ENCODE data around the gene COMMD2.

Gene COMMD2

DNA sequence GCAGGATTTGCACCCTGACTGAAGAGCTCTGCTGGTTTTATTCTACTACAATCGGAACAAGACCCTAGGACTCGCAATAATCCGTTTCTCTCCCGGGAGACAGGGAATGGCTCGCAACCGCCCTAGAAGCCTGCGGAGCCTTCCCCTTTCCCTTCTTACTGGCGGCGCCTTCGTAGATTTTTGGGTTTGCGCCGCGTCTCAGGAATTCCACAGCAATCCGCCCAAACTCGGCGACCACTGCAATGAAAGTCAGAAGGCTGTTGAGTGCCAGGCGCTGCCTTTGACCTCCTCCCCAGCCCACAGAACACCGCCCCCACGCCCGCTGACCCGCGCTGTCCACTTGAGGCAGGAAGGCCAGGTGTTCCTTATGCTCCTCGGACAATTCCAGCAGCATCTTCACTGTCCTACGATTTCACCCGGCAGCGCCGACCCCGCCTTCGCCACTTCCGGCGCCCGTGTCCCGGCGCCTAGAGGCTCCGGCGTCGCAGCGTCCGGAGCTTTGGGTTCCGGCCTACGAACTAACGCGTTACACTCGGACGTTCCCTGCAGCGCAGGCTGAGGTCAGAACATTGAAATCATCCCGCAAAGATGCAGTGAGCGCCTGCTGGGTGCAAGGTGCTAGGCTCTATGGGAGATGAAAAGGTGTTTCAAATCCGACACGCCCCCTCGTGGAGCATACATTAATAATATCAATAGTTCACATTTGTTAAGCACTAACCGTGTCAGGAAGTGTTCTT, at the start of gene COMMD2:
TSS of gene COMMD2 (minus strand) at position 439 of the 737 bp plus-strand sequence. CDS start at position 394, 45 bp downstream.
- DNase-seq = peak; percentile 76

DNA sequence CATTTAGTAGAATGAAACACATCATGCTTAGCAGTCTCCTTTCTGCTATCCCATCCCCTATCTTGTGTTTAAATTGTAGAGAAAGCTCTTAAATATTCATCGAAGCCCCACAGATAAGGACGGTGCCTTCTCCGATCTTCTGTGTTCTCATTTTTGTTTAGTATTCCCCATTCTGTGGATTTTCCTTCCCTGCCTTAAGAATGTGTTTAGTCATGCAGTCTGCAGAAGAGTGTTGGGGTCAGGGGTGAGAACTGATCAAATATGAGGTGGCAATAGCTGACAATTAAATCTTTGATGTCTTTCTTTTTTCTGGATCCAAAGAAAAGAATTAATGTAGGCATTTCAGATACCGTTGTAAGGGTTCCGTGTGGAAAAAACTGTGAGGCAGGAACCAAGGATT, 49.4 kb upstream of the COMMD2 start:
- no peak for DNase-seq

DNA sequence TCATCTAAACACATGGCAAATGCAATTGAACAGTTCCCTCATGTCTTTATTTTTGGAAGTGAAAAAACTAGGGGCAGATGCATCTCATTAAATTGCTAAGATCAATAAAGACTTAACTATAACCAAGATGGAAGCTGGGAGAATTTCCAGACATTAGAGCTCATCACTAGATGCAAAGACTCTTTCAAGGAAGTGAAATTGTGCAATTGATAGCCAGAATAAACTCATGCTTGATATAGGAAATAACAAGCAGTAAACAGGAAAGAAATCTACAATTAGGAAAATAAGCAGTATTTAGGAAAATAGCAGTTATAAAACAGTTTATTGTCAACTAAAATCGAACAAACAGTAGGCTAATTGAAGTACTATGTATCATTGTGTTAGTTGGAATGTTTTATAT, 48.9 kb upstream of the COMMD2 start:
- no peak for DNase-seq

DNA sequence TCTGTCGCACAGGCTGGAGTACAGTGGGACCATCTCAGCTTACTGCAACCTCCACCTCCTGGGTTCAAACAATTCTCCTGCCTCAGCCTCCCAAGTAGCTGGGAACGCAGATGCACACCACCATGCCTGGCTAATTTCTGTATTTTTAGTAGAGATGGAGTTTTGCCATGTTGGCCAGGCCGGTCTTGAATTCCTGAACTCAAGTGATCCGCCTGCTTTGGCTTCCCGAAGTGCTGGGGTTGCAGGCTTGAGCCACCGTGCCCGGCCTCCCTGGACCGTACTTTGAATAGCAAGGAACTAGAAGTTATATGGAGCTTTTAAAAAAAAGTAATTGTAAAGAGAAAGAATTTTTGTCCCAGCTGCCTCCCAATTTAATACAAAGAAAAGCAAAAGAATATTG, 48.4 kb upstream of the COMMD2 start:
- DNase-seq = no peak

DNA sequence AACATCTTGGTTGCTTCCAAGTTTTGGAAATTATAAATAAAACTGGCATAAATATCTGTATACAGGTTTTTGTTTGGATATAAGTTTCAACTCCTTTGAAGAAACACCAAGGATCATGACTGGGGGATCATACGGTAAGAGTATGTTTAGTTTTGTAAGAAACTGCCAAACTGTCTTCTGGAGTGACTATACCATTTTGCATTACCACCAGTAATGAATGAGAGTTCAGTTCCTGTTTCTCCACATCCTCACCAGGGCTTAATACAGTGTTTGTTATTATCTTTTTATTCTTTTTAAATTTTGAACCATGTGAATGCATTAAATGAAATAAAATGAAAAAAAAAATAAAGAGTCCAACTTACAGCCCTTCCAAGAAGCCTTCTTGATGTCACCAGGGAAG, 43.7 kb upstream of the COMMD2 start:
- no peak for DNase-seq

DNA sequence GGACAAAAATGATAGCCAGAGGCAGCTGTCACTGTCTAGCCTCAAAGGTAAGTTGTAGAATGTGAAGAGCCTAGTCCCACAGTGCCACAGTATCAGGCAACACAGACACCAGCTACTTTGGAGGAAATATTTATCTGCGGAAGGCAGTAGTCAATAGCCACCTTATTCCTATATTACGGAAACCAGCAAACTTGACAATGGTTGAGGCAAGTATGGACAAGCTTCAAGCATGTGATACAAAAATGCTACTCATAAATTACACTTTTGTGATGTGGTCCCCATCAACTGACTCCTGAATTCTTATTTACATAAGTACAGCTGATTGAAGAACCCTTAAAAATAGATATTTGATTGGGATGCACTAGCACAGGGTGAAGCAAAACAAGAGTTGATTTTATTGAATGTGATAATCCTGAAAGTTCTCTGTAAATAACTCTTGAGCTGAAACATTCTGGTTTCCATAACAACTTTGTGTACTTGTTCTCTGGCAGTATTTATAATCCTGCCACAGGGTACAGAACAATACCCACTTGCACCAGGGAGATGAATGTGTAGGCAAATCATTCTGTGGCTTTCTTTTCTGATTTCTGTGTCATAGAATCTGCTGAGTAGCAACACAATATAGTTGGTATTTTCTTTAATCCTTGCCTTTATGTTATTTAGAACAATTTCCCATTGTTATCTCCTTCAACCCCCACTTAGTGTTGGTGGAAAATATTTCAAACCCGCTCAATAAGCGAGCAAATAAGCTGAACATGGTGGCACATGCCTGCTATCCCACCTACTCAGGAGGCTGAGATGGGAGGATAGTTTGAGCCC, 40.4 kb upstream of the COMMD2 start, which contains the start of gene ANKUB1:
TSS of gene ANKUB1 (minus strand) at position 103 of the 819 bp plus-strand sequence. CDS start 188 bp downstream, outside the sequence.
- DNase-seq = no peak

DNA sequence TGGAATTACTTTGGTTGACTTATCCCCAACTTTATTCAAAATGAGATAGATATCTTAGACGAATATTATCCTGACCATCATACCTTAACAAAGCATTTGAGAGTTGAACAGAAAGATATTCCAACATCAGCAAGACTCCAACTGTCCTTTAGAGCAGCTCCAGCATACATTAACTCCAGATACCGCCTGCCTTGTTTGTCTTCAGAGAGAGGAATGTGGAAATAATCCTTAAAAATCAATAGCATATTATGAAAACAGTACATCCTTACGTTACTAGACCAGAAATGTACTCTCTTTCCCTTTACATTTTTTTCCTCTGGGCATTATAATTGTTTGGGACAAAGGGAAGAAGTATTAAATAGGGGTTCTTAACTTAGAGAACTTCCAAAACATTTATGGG, 38.4 kb upstream of the COMMD2 start:
- DNase-seq = no peak

DNA sequence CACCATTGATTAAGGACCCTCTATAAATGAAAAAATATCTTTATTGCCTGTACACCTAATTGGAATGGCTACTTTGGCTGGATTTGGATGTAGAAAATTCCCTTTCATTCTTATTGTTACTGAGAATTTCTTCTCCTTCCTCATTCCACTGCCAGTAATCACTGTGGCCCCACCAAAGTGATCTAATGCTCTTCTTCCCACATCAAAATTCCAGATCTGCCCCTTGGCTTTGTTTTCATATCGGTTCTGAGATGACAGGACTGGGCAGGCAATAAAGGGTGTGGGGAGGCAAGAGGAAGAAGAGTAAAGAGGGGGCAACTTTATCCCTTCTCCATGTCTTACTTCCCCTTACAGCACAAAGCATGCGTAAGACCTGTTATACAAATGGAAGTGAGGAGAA, 38.0 kb upstream of the COMMD2 start:
- DNase-seq = no peak

DNA sequence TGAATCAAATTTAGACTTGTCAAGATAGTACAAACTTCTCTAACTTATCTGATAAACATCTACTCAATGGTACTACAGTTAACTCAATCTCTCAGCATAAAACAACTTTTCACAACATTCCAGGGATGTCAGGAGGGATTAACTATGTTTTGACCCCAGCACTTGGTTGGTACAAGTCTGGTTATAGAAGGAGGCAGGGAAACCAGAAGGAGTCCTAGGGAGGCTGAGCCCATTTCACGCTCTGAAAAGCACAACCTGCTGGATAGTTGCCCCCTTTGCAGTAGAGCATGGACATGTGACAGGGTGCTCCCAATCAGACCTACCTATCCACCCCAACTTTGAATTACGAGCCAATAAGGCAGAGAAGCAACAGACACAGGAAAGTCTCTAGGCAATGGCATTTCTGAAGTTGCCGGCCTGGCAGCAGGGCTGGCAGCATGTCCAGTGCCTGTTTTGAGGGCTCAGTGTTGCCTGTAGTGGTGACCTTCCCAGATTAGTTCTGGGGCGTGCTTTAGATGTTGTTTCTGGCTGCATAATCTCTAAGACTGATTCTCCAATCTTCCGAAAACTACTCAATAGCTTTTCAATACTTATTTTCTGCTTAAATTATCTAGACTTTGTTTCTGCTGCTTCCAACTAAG, 31.9 kb upstream of the COMMD2 start:
- no peak for DNase-seq

DNA sequence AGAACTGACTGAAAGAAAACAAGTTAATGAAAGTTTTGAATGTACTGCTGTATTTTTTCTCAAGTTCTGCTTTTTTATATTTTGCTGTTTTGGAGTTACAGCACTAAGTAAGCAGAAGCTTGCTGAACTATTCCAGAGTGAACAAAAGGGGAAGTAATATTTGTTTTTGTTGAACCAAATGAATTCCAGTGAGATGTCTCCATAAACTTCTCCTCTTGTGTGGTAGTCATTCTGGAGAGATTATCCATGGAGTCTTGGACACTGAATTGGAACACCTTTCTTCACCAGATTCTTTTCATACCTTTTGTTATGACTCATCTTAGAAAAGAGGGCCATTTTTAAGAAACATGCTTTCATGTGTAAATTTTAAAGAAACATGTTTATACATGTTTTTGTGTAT, 31.3 kb upstream of the COMMD2 start:
- DNase-seq = no peak

DNA sequence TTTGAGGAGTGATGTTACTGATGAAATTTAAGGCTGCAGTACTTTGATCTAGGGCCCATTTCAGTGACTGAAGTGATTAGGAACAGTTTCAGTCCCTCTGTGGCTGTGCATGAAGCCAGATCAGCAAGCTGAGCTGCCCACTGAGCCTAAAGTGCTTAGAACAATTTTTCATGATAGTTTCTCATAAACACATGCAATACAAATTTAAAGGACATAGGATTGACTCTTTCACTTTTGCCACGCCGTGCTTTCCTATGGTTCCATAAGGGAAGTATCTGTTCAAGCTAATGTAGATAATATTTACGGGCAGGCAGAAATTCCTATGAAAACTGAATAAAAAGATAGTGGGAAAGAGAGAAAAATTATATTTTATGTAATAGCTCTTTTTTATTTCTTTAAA, 29.5 kb upstream of the COMMD2 start:
- no peak for DNase-seq

DNA sequence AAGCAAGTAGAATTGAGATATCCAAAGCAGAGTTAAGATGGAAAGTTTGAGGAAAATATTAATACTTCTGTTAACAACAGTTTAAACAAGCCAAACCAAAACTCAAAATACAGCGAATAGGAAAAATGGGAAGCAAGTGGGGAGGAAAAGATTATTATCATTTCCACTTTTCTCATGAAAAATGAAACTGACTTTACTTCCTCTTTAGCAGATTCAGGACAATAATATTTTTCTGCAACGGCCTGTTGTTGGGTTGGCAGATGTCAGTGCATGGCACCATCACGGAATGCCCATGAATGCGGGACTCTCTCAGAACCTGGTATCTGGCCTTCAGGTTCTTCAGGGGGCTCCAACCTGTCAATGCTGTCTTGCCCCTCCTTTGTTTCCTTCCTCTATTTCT, 28.9 kb upstream of the COMMD2 start:
- no peak for DNase-seq

DNA sequence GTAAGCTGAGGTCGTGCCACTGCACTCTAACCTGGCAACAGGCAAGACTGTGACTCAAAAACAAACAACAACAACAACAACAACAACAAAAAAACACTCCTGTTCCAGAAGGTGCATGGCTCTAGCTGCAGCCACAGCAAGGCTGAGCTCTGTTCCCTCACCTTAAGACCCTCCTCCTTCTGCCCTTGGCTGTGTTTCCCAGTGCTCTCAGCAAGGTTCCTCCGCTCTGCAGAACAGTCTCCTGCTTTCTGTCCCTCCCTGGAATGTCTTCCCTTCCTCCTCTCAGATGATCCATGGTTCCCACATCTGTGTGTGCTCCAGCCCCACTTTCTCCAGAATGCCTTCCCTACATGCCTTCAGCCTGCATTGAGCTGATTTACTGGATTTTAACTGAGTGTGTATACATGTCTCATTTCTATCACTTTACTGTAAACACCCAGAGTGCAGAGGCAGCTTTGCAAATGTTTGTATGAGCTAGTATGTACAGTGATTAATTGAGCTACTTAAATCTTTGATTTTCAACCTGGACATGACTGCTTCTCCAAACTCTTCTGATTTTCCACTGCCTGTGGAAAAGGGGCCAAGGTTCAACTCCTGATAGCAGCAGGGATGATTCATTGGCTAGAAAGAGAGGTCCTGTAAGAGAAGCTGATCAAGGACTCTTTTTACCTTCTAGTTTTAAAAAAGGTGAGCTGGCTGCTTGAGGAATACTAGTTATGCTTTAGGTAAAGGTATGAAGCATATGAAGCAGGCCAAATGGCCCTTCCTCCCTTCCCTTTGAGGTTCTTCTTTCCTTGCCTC, 25.3 kb upstream of the COMMD2 start:
- DNase-seq = no peak

DNA sequence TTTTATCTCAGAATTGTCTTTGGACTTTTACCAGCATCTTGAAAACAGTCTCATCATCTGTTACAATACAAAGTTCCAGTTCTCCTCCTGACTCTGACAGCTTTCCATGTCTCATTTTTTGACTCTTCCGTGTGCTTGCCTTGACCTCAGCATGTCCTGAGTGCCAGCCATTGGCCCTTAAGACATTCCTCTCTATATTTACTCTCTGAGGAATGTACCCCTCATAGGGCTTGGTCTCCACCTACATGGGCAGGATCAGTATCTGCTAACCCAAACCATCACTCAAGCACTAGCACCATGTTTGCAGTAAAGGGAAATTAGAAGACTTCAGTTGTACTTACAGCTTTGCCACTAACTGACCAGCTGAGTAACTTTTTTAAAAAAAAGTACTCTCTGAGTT, 23.9 kb upstream of the COMMD2 start:
- no peak for DNase-seq

DNA sequence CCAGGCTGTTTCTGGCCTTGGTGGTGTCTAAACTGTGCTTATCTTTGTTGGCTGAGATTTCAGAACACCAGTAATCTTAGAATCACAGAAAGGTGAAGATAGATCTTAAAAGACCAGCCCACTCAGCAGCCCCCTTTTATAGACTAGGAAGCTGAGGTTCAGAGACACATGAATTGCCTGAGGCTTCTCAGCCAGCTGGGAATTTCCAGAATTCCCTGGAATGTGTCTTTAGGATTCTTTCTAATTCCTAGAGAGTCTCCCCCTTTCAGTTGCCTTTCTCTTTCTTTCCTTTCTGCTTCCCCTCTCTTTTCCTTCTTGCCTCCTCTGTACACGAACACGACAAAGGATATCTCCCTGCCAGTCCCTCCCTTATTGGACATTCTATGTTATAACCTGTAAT, 20.6 kb upstream of the COMMD2 start:
- no peak for DNase-seq

DNA sequence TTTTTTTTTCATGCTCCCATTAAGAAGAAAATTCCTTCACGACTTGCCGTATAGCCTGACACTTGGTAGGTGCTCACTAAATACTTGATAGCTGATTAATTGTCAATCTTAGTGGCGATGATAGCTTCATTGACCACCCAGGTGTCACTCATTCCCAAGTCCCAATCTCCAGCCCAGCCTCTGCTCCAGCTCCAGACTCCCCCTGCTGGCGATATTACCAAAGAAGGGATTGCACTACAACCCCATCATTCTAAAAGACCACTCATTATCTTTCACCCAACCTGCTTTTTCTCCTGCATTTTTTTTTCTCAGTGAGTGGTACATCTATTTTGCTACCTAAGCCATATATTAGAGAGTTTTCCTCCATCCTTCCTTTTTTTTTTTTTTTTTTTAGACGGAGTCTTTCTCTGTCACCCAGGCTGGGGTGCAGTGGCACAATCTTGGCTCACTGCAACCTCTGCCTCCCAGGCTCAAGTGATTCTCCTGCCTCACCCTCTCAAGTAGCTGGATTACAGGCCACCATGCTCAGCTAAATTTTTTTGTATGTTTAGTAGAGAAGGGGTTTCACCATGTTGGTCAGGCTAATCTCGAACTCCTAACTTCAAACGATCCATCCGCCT, 19.5 kb upstream of the COMMD2 start:
- DNase-seq = peak; percentile 41

DNA sequence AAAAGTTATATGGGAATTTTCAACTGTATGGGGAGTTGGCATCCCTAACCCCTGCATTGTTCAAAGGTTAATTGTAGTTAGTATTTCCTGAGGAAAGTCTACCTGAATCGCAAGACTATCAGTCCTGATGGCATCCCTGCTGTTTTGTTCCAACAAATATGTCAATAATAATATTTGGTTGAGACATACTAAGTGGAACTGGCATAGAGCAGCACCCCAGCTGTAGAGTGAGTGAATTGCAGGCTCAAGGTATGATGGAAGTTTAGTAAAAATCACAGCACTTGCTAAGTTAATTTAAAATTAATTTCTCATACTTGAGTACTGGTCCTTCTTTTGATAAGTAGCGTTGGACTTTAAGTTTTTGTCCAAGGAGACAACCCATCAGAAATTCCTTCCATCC, 18.0 kb upstream of the COMMD2 start:
- no peak for DNase-seq

DNA sequence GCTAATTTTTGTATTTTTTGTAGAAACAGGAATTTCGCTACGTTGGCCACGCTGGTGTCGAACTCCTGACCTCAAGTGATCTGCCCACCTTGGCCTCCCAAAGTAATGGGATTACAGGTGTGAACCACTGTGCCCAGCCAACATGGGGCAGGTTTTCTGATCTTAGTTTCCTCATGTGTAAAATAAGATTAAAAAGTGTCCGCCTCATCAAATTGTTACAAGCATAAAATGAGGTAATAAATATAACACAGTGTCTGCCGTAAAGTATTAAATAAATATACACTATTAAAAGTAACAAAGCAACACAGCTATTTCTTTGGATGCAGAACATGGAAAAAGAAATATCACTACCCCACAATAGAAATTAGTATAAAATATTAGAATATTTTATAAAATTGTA, 16.4 kb upstream of the COMMD2 start:
- no peak for DNase-seq

DNA sequence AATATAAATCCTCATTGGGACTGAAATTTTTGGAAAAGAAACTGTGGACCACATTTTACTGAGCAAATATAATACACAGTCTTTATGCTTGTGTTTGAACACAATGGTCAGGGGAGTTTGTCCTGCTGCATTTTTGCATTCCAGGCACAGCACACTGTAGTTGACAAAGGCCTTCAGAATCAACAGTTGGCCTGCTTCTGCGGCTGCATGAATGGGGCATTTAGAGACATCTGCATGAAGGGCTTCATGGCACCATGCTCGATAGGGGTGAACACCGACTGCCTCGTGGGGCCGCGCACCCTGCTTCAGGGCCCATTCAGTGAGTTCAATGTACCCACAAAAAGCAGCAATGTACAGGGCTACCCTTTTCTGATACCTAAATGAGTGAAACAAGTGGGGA, 15.4 kb upstream of the COMMD2 start:
- DNase-seq = no peak

DNA sequence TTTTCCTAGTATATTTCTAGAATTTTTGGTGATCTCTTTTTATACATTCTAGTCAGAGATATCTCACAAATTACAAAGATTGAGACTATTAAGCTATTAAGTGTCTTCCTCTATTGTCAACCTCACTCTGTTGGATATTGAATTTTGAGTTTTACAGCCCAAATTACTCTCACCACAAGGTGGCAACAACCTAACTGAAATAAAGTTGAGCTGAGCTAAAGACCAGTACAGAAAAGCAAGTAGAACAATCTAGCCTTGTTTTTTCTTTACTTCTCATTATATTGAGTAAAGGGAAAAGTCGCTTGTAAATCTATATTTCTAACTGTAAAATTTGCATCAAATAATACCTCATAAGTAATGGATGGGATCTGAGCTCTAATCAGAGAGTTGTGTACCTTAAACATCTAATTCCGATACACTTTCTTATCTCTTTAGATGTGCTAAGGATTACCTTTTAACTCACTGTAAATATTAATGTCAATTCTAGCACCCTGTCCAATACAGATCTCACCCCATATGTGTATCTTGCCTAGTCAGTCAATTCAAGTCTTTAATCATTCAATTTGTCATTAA, 13.6 kb upstream of the COMMD2 start:
- DNase-seq = peak; percentile 25

DNA sequence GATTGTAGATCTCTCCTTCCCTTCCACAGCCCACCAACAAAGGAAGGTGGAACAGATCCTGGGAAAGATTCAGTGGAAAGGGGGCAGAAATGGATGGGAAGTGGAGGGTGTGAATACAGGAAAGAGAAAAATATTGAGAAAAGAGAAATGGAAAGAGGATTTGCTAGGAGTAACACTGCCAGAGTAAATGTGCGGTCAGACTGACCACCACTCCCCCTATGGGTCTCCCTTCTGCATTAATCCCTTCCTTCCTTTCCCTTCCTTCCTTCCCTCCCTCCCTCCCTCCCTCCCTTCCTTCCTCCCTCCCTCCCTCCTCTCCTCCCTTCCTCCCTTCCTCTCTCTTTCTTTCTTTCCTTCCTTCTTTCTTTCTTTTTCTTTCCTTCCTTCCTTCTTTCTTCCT, 12.0 kb upstream of the COMMD2 start:
- DNase-seq = no peak

DNA sequence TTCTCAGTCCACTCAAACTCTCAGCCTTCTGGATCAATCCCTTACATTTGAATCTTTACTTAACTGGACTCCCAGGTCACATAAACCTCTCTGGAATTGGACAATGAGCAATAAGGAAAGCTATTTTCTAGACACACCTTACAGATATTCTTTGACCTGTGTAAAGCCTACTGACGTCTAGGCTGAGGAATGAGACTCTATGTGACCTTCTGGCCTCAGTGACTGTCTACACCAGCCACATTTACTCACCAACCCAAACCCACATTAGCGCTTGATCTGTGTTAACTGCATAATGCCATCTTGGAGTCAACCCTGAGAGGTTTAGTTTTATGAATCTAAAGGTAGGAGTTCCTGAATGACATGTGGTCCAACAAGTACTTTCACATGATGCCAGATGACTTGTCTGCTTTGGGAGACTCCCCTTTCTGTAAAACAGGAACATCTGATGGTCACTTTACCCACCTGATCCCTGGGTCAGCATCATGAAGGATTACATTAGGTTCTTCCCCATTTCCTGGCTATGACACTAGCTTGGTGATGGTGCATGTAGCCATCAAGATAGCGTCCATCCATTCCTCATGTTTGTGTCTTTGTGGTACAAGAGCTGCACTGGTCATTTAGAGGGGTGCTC, 11.4 kb upstream of the COMMD2 start:
- DNase-seq = no peak
